ENCODE data around the gene SLC4A1. TPM values are rescaled to one million over a fixed set of nuclear protein-coding genes. Genes with fewer than 3 reads are reported as not detected.

SLC4A1 gene
- total and polyA plus RNA-seq, 2 donors (not counting 3 experiments of a cell fraction or from before 2014, with no cell fraction given) = not detected

DNA sequence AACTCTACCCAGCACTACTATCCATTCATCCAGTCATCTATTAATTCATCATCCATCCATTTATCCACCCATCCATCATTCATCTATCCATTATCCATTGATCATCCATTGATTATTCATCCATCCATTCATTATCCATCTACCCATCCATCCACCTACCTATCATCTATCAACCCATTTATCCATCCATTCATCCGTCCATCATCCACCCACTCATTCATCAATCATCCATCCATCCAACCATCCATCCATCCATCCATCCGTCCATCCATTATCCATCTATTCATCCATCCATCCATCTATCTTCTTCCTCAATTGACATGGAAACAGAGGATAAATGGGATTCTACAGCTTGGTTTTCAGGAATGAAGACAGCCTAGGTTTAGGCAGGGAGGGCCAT, 12.0 kb downstream of the SLC4A1 start:
- no peaks in the 10 kb centered on the region for H3K9me3 ChIP-seq (replicated peaks; ENCODE audit: control insufficient read depth, insufficient read depth, low read length)
- CTCF ChIA-PET = interaction anchor here (0.9 kb wide), 1 partner anchor 34 kb away, joined by 3 read pairs; no protein-coding TSS in a partner anchor
- H4K20me1 ChIP-seq (replicated peaks; ENCODE audit: control insufficient read depth, extremely low read depth, insufficient read depth, low read length) = no peaks in the 10 kb centered on the region
- POLR2A ChIA-PET = no interaction called here
- no peak overlapping the region for H3K4me3 ChIP-seq (replicated peaks in 1 of 3; ENCODE audit: insufficient read depth in 1 of 3, low read depth in 1 of 3, low read length in 3 of 3)
- TF ChIP-seq JUN (IDR thresholded peaks at IDR 0.05; ENCODE audit: borderline replicate concordance, insufficient read depth, insufficient read length, low read depth) = no peak
- no peak for TF ChIP-seq MYC (IDR thresholded peaks at IDR 0.05; ENCODE audit: low read depth, low read length)
- TF ChIP-seq, protein P1, sequence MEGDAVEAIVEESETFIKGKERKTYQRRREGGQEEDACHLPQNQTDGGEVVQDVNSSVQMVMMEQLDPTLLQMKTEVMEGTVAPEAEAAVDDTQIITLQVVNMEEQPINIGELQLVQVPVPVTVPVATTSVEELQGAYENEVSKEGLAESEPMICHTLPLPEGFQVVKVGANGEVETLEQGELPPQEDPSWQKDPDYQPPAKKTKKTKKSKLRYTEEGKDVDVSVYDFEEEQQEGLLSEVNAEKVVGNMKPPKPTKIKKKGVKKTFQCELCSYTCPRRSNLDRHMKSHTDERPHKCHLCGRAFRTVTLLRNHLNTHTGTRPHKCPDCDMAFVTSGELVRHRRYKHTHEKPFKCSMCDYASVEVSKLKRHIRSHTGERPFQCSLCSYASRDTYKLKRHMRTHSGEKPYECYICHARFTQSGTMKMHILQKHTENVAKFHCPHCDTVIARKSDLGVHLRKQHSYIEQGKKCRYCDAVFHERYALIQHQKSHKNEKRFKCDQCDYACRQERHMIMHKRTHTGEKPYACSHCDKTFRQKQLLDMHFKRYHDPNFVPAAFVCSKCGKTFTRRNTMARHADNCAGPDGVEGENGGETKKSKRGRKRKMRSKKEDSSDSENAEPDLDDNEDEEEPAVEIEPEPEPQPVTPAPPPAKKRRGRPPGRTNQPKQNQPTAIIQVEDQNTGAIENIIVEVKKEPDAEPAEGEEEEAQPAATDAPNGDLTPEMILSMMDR (IDR thresholded peaks at IDR 0.05; ENCODE audit: extremely low read depth in 1 of 2, insufficient read depth in 1 of 2, low read depth in 1 of 2, low read length in 2 of 2) = no peak
- no peak for TF ChIP-seq FOS (IDR thresholded peaks at IDR 0.05; ENCODE audit: borderline replicate concordance, insufficient read depth, low read length)
- no peak for TF ChIP-seq EZH2 (IDR thresholded peaks at IDR 0.05; ENCODE audit: borderline replicate concordance, low read depth, low read length, severe bottlenecking)
- no peak for TF ChIP-seq POLR2A (IDR thresholded peaks at IDR 0.05; ENCODE audit: low read depth, low read length)
- TF ChIP-seq GATA2 (IDR thresholded peaks at IDR 0.05; ENCODE audit: insufficient read depth, insufficient read length, low read depth, low read length) = no peak
- TF ChIP-seq, protein P2, sequence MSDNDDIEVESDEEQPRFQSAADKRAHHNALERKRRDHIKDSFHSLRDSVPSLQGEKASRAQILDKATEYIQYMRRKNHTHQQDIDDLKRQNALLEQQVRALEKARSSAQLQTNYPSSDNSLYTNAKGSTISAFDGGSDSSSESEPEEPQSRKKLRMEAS (IDR thresholded peaks at IDR 0.05; ENCODE audit: insufficient read depth, insufficient read length) = no peak
- no peak for TF ChIP-seq POLR2AphosphoS5 (IDR thresholded peaks at IDR 0.05; ENCODE audit: insufficient read depth, low read depth, low read length)
- H3K27me3 ChIP-seq (ENCODE audit: control insufficient read depth in 2 of 2, insufficient read depth in 2 of 2, low read length in 2 of 2) = no peaks in the 10 kb centered on the region
- intact Hi-C loops (cut with micrococcal nuclease) (no loop called here), dilution Hi-C loops (cut with MboI; ENCODE audit: extremely low pct_ligation_motif_present, low sequenced_read_pairs) (no loop called here)
- DNase-seq (ENCODE audit: low read depth, low spot score) = no peak
- no TSS peak for BruUV-seq (replicated peaks)
- H3K27ac ChIP-seq (ENCODE audit: insufficient read depth, low read depth, low read length) = no peak overlapping the region
- no peaks in the 10 kb centered on the region for H3K9me1 ChIP-seq (replicated peaks; ENCODE audit: control insufficient read depth, extremely low read depth, insufficient read depth, low read length)
- H3K9ac ChIP-seq (replicated peaks; ENCODE audit: extremely low read depth, insufficient read depth, low read length) = no peak overlapping the region
- no peak for FAIRE-seq
- no peaks in the 10 kb centered on the region for H3K4me1 ChIP-seq (ENCODE audit: control insufficient read depth, extremely low read depth, insufficient read depth, low read length)
- no peaks in the 10 kb centered on the region for H3K36me3 ChIP-seq (ENCODE audit: control insufficient read depth in 2 of 2, extremely low read depth in 1 of 2, insufficient read depth in 2 of 2, low read length in 2 of 2)
- no peaks in the 10 kb centered on the region for H3K79me2 ChIP-seq (ENCODE audit: control insufficient read depth, insufficient read depth, low read length)
- H2AFZ ChIP-seq (ENCODE audit: low read depth, low read length) = no peak overlapping the region
- no peak overlapping the region for H3K4me2 ChIP-seq (ENCODE audit: insufficient read depth, low read length)

All from endothelial cell of umbilical vein (primary cell).